SK-N-MC (cell line): ENCODE measurements around the gene SNX25.
A peak's percentile ranks its signal among the peaks of the same experiment; 100 is the strongest.

ENCODE experiments used
- EZH2 ChIP-seq: fragments of 200-600 bp; sonication (generic); IDR thresholded peaks from one replicate; pipeline ENCODE4 v1.6.1; 2017; ENCODE audit warnings: antibody characterized with exemption
- POLR2AphosphoS5 ChIP-seq: IDR thresholded peaks from 2 replicates; pipeline ENCODE4 v1.6.1; 2012; ENCODE audit warnings: mild to moderate bottlenecking, low read depth, low read length, borderline replicate concordance

- TF ChIP-seq POLR2AphosphoS5 (peak; percentile 6; the same call in 1 of the 2 replicates), EZH2 (no peak)
Measured at GRCh38 chr4:185203486-185204237, 5.7 kb upstream of the SNX25 start, which contains the start of gene CFAP97.
